Gastroesophageal sphincter (tissue), 3 donors: ENCODE results near the gene RTL10.

Experiments used
- POLR2AphosphoS5 ChIP-seq: sonication (generic); formaldehyde crosslinking; IDR thresholded peaks from one replicate; pipeline ENCODE4 v1.6.1; 2017; ENCODE audit warnings: antibody characterized with exemption
- TF ChIP-seq, protein P1 (sequence below), 4 experiments: fragments of 200-600 bp in 2 of 4; fragments of 450-650 bp in 2 of 4; sonication (generic) in 1 of 4; IDR thresholded peaks; one replicate each; pipeline ENCODE4 v1.5.1; 2017 to 2019; ENCODE audit warnings: antibody characterized with exemption in 4 of 4, mild to moderate bottlenecking in 2 of 4, moderate library complexity in 2 of 4

DNA sequence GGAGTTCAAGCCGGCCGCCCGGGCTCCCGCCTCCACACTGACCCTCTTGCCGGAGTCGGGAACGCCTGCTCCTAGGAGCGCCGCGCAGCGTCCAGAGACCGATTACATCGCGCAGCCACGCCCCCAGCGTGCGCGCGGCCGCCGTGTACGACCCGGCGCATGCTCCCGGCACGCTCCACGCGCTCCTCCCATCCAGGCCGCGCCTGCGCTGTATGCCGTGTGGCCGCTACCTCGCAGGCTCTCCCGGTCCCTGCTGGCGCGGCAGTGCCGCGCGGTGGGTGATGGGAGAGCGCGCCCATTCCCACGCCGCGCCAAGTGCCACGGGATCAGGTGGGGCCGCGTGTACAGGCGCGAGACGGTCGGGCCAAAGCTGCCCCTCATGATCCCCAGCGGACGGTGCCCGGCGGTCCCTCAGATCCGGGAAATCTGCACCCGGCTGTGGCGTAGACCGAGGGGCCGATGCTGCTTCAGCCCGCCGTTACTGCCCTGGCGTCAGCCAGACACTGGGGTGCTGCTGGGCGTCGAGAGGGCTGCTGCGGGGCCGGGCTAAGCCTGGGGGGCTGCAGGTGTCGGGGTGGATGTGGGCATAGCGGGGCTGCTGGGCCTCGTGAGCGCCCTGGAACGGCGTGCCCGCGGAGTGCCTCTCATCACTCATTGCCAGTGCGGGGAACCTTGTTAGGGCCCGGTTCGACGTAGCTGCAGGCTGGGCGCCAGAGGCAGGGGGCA lies at the start of gene RTL10, which contains the start of gene GNB1L:
- TF ChIP-seq, protein P1, sequence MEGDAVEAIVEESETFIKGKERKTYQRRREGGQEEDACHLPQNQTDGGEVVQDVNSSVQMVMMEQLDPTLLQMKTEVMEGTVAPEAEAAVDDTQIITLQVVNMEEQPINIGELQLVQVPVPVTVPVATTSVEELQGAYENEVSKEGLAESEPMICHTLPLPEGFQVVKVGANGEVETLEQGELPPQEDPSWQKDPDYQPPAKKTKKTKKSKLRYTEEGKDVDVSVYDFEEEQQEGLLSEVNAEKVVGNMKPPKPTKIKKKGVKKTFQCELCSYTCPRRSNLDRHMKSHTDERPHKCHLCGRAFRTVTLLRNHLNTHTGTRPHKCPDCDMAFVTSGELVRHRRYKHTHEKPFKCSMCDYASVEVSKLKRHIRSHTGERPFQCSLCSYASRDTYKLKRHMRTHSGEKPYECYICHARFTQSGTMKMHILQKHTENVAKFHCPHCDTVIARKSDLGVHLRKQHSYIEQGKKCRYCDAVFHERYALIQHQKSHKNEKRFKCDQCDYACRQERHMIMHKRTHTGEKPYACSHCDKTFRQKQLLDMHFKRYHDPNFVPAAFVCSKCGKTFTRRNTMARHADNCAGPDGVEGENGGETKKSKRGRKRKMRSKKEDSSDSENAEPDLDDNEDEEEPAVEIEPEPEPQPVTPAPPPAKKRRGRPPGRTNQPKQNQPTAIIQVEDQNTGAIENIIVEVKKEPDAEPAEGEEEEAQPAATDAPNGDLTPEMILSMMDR (IDR thresholded peaks at IDR 0.05), result peak in 2 of 4 experiments; percentile 10 to 43
- TF ChIP-seq POLR2AphosphoS5, result peak; percentile 86
